GM13976 (cell line): ENCODE measurements around the gene ISLR.

Source experiments
- DNase-seq: peaks from one replicate; pipeline ENCODE4 v3.0.0; 2012; ENCODE audit warnings: low spot score
- CTCF ChIP-seq: IDR thresholded peaks from 2 replicates; pipeline ENCODE4 v1.5.1; 2012; ENCODE audit warnings: borderline replicate concordance, mild to moderate bottlenecking; ENCODE audit not compliant: insufficient read depth; ENCODE audit errors: extremely low read depth, missing control alignments, control extremely low read depth
- in situ Hi-C: fragments of 300-500 bp; cut with MboI; formaldehyde crosslinking; loops from one replicate; pipeline ENCODE4 v1.12.0; 2022; ENCODE audit warnings: low sequenced_read_pairs, mixed read lengths, inconsistent platforms; ENCODE audit not compliant: unreplicated experiment

ISLR gene

DNA sequence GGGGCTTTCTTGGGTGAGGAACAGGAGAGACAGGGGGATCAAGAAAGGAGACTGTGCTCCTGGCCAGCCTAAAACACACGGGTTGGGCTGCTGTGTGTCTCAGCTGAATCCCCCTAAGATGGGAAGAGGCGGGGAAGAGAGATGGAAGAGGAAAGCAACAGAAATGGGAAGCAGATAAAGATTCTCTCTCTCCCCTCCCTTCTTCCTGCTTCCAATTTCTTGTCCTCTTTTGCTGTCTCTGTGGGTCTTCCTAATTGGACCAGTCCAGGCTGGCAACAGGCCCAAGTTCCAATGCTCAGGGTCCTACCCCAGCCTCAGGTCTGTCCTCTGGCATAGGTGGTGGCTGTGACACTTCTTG is 36.0 kb upstream of the ISLR start:
- in situ Hi-C loops: no loop called here
- no peak for TF ChIP-seq CTCF
- no peak for DNase-seq

GRCh38 chr15:74138642-74139041 is 34.9 kb upstream of the ISLR start:
- in situ Hi-C loops: no loop called here

GRCh38 chr15:74141591-74141990 is 31.9 kb upstream of the ISLR start:
- TF ChIP-seq CTCF: no peak
- in situ Hi-C loops: no loop called here
- DNase-seq: no peak

More at GRCh38 chr15:74138642-74139041, 34.9 kb upstream of the ISLR start:
- no peak for TF ChIP-seq CTCF
- no peak for DNase-seq

DNA sequence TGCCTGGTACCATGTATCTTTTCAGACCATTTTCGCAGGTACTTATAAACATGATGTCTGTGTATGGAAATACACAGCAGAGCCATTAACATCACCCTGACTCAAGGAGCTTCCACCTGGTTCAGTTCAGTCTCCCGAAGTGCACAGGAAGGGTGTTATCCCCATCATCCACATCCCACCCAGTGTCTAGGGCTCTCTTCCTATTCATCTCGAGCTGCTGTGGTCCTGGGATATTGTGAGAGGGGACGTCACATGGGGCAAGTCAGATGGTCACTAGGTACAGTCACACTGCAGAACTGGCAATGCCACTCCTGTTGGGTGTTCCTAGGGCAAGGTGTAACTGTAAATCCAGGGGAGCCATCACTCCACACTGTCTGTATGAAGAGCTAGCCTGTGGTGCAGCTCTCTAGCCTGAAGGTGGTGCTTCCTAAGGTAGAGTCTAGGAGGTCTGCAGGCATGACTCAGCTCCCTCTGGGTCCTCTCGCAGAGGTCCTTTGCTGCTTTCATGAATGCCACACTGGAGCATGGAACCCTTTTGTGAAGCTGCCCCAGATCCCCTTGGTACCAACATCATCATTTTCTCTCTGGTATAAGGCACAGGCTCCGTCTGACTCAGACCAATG is 29.2 kb upstream of the ISLR start:
- no peak for DNase-seq
- in situ Hi-C loops: no loop called here

GRCh38 chr15:74146277-74146800 is 27.2 kb upstream of the ISLR start:
- in situ Hi-C loops: no loop called here
- no peak for TF ChIP-seq CTCF
- DNase-seq: no peak

More for the DNA sequence above, 29.2 kb upstream of the ISLR start:
- TF ChIP-seq CTCF: no peak

DNA sequence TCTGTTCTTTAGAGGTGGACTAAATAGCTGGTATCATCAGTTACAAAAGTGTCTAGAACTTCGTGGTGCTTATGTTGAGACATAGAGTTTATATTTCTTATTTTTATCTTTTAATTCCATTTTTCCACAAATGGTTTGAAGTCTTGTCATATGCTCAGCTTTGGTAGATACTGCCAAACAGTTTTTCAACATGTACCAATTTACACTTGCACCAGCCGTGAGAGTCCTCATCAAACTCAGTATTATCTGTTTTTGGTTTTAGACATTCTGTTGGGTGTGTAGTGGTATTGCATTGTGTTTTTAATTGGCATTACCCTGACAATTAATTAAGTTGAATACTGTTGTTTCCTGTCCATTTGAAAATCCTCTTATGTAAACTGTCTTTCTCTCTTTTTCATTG is 26.5 kb upstream of the ISLR start:
- no peak for DNase-seq
- in situ Hi-C loops: no loop called here
- TF ChIP-seq CTCF: no peak
